OCI-LY3 (cell line): ENCODE measurements around the gene E2F3.

ENCODE experiments used
- H2AFZ ChIP-seq: fragments of 200-600, 300-600 bp; shearing (Covaris generic); 2 replicates; pipeline ENCODE4 v1.6.0; 2014; ENCODE audit warnings: antibody characterized with exemption, low read depth, low read length
- H3K27ac ChIP-seq: fragments of 200-600, 300-600 bp; sonication (generic); 2 replicates; pipeline ENCODE4 v1.5.1; 2014; ENCODE audit warnings: mild to moderate bottlenecking, low read length, moderate library complexity, mixed read lengths
- H3K27me3 ChIP-seq: fragments of 200-600, 300-600 bp; sonication (generic); 2 replicates; pipeline ENCODE4 v1.6.1; 2014; ENCODE audit warnings: low read depth, low read length, mixed read lengths
- H3K36me3 ChIP-seq: fragments of 200-600, 300-600 bp; sonication (generic); replicated peaks from 2 replicates; pipeline ENCODE3; 2014; ENCODE audit warnings: low read depth, low read length, mixed read lengths
- H3K4me1 ChIP-seq: fragments of 300-600, 200-600 bp; sonication (generic); 2 replicates; pipeline ENCODE4 v1.6.1; 2014; ENCODE audit warnings: low read length, mixed read lengths
- H3K4me2 ChIP-seq: fragments of 200-600, 300-600 bp; sonication (generic); 2 replicates; pipeline ENCODE4 v1.6.1; 2014; ENCODE audit warnings: low read length, mixed read lengths
- H3K4me3 ChIP-seq: fragments of 300-600, 200-600 bp; sonication (generic); 2 replicates; pipeline ENCODE4 v1.5.1; 2014; ENCODE audit warnings: antibody characterized with exemption, mild to moderate bottlenecking, low read length, moderate library complexity
- H3K79me2 ChIP-seq: fragments of 300-600, 200-600 bp; shearing (Covaris generic); 2 replicates; pipeline ENCODE4 v1.6.1; 2014; ENCODE audit warnings: mild to moderate bottlenecking, low read length, mixed read lengths
- H3K9ac ChIP-seq: fragments of 300-600, 200-600 bp; shearing (Covaris generic); 2 replicates; pipeline ENCODE4 v1.6.0; 2014; ENCODE audit warnings: mild to moderate bottlenecking, low read length, moderate library complexity
- H3K9me3 ChIP-seq: fragments of 200-600, 300-600 bp; shearing (Covaris generic); 2 replicates; pipeline ENCODE4 v1.6.1; 2014; ENCODE audit warnings: low read length, mixed read lengths; ENCODE audit not compliant: insufficient read depth
- H4K20me1 ChIP-seq: fragments of 200-600, 300-600 bp; sonication (generic); 2 replicates; pipeline ENCODE4 v1.6.1; 2016; ENCODE audit warnings: low read length, mixed read lengths; ENCODE audit not compliant: insufficient read depth
- EZH2phosphoT487 ChIP-seq: fragments of 200-600 bp; shearing (Covaris generic); IDR thresholded peaks from 2 replicates; pipeline ENCODE4 v1.6.1; 2018; ENCODE audit warnings: antibody characterized with exemption, mixed run types, low read depth
- TF ChIP-seq, protein P1 (sequence below): fragments of 200-600, 300-600 bp; sonication (generic); IDR thresholded peaks from 2 replicates; pipeline ENCODE4 v1.5.1; 2014; ENCODE audit warnings: antibody characterized with exemption, low read length, low read depth

The E2F3 gene

DNA sequence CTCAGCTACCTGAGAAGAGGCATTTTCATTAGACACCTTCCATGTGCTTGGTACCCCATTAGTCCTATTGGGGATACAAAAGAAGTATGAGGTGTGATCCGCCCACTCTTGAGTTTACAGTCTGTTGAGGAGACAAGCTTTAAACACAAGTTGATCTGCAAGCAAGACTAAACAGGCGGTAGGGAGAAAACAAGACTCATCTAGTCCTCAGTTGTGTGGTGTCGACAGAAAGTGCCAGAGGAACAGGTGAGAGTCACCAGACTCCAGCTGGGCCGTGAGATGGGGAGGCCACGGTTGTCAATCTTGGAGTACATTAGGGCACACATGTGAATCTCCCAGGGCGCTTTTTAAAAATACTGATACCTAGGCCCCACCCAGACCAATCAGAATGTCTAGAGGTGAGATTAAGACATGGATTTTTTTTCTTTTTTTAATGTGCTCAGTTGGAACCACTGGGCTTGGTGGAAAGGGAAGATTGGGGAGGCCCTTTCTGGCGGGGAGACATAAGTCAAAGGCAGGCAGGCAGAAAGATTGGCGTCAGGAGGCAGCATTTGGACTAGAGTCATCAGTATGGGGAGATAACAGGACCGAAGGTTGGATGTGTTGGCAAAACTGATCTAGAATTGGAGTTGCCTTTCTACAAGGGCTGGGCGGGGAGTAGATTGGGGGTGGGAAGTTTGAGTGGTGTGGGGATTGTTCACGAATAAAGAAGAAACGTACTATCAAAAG, 10.4 kb downstream of the E2F3 start:
- Histone ChIP-seq H3K4me2 (no peak overlapping the region), H3K27ac (no peak overlapping the region), H4K20me1 (peaks cover 93% of the 10 kb centered on the region), H3K27me3 (no peaks in the 10 kb centered on the region), H3K4me1 (peaks cover 33% of the 10 kb centered on the region), H3K36me3 (peaks cover 19% of the 10 kb centered on the region), H3K4me3 (no peak overlapping the region), H2AFZ (no peak overlapping the region), H3K9me3 (no peaks in the 10 kb centered on the region), H3K9ac (no peak overlapping the region), H3K79me2 (peaks cover 99% of the 10 kb centered on the region)
- no peak for TF ChIP-seq EZH2phosphoT487
- TF ChIP-seq, protein P1, sequence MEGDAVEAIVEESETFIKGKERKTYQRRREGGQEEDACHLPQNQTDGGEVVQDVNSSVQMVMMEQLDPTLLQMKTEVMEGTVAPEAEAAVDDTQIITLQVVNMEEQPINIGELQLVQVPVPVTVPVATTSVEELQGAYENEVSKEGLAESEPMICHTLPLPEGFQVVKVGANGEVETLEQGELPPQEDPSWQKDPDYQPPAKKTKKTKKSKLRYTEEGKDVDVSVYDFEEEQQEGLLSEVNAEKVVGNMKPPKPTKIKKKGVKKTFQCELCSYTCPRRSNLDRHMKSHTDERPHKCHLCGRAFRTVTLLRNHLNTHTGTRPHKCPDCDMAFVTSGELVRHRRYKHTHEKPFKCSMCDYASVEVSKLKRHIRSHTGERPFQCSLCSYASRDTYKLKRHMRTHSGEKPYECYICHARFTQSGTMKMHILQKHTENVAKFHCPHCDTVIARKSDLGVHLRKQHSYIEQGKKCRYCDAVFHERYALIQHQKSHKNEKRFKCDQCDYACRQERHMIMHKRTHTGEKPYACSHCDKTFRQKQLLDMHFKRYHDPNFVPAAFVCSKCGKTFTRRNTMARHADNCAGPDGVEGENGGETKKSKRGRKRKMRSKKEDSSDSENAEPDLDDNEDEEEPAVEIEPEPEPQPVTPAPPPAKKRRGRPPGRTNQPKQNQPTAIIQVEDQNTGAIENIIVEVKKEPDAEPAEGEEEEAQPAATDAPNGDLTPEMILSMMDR: no peak

DNA sequence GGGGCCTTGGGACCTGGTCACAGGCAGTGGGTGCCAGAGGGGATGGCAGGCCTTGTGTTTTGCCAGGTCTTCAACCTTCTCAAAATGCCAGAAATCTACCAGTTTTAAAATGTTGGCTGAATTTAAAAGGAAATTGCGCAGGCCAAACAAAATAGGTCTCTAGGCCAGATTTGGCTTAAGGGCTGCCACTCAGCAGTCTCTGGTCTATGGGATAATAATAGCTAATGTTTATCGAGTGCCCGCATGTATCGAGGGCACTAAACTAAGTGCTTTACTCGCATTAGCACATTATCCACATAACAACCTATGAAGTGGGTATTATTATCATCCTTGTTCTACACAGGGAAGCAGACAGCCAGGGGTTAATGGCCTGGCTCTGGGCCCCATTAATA, 11.0 kb downstream of the E2F3 start:
- Histone ChIP-seq H3K4me2 (no peak overlapping the region), H3K36me3 (peaks cover 13% of the 10 kb centered on the region), H3K9me3 (no peaks in the 10 kb centered on the region), H3K4me3 (no peak overlapping the region), H3K9ac (no peak overlapping the region), H4K20me1 (peaks cover 91% of the 10 kb centered on the region), H3K27ac (no peak overlapping the region), H3K27me3 (no peaks in the 10 kb centered on the region), H2AFZ (no peak overlapping the region), H3K79me2 (peaks cover 98% of the 10 kb centered on the region), H3K4me1 (peaks cover 28% of the 10 kb centered on the region)
- TF ChIP-seq, protein P1: no peak
- no peak for TF ChIP-seq EZH2phosphoT487

DNA sequence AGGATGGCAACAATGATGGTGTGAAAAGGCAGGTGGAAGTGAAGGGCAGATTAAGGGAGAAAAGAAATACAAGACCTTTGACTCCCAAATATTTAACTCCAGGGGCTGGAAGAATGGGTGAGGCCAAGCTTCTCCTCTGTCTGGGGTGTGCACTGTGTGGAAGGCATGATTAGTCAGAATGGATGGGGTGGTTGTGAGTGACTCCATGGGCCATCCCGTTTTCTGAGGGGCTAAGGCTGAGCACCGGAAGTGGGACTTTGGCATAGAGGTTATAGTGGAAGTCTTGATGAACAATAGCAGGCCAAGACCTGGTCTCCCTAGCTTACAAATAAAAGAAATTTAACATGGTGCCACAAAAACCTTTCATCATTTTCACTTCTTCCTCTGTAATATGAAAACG, 12.1 kb downstream of the E2F3 start:
- H4K20me1 ChIP-seq: peaks cover 94% of the 10 kb centered on the region
- H3K27me3 ChIP-seq: no peaks in the 10 kb centered on the region
- peaks cover 8% of the 10 kb centered on the region for H3K36me3 ChIP-seq

DNA sequence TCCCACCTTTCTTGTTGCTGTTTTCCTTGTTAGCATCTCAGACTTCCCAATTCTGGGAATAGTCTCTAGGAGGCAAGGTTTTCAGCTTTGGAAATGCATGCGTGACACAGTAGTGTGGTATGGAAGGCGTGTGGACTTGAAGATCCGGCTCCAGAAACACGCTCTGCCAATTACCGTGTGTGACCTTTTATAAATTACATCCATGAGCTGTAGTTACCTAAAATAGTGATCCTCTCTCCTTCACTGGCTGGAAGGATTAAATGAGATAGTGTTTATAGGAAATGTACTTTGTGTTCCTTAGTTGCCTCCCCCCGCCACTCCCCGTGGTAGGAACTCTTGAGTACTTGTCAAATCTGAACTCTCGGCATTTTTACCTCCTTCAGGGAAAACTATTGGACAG, 13.0 kb downstream of the E2F3 start:
- peaks cover 98% of the 10 kb centered on the region for H3K79me2 ChIP-seq
- no peak overlapping the region for H3K27ac ChIP-seq
- peaks cover 91% of the 10 kb centered on the region for H4K20me1 ChIP-seq
- H3K4me1 ChIP-seq: peaks cover 7% of the 10 kb centered on the region
- no peak overlapping the region for H3K9ac ChIP-seq
- peaks cover 8% of the 10 kb centered on the region for H3K36me3 ChIP-seq
- no peak overlapping the region for H2AFZ ChIP-seq
- TF ChIP-seq, protein P1: no peak
- no peak for TF ChIP-seq EZH2phosphoT487
- no peak overlapping the region for H3K4me3 ChIP-seq
- no peaks in the 10 kb centered on the region for H3K9me3 ChIP-seq
- no peaks in the 10 kb centered on the region for H3K27me3 ChIP-seq
- no peak overlapping the region for H3K4me2 ChIP-seq

More for the DNA sequence above, 12.1 kb downstream of the E2F3 start:
- Histone ChIP-seq H3K4me2 (no peak overlapping the region), H2AFZ (no peak overlapping the region), H3K79me2 (peaks cover 98% of the 10 kb centered on the region), H3K4me3 (no peak overlapping the region), H3K9me3 (no peaks in the 10 kb centered on the region), H3K4me1 (peaks cover 16% of the 10 kb centered on the region), H3K9ac (no peak overlapping the region), H3K27ac (no peak overlapping the region)
- TF ChIP-seq, protein P1: no peak
- TF ChIP-seq EZH2phosphoT487: no peak
